HG02852 (cell line): ENCODE results near the gene RUNX2.

ENCODE experiments used
- ATAC-seq: cut with Tn5 transposase; IDR thresholded peaks from one replicate; pipeline ENCODE4 v1.9.1; 2021; ENCODE audit warnings: mild to moderate bottlenecking, moderate library complexity; ENCODE audit not compliant: unreplicated experiment

The RUNX2 gene

DNA sequence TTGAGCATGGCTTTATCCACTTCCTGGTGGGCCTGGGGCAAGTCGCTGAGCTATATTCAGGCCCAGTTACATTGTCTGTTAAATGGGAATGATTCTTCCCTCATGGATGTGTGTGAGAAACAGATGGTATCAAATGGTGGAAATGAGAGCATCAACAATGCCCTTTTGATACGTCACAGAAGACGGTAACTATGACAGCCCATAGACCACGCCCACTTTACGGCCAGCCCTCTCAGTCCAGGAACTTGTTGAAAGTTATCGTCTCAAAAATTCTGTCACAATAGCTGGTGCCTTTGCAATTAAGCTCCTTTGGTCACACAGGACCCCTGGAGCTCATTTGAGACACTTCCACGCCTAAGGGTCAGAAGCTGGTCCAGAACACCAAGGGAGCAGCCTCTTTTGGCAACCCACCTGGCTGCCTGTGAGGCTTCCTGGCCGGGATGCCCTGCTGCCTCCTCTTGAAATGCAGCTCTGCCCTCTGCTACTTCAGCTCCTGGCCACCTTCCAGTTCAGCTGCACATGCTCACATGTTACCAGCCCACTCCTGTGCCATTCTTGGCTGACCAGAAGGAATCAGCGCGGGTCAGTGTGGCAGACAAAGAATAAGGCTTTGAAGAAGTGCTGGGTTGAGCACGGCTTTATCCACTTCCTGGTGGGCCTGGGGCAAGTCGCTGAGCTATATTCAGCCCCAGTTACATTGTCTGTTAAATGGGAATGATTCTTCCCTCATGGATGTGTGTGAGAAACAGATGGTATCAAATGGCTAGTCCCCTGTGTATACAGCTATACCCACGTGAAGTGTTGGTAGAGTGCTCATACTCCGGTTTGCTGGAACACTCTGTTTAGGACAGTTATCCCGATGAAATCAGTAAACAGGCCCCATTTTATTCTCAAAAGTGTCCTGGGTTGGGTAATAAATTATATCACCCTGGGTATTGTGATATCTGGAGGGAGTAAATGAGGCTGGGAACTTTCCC is 248.8 kb downstream of the RUNX2 start:
- ATAC-seq = no peak

DNA sequence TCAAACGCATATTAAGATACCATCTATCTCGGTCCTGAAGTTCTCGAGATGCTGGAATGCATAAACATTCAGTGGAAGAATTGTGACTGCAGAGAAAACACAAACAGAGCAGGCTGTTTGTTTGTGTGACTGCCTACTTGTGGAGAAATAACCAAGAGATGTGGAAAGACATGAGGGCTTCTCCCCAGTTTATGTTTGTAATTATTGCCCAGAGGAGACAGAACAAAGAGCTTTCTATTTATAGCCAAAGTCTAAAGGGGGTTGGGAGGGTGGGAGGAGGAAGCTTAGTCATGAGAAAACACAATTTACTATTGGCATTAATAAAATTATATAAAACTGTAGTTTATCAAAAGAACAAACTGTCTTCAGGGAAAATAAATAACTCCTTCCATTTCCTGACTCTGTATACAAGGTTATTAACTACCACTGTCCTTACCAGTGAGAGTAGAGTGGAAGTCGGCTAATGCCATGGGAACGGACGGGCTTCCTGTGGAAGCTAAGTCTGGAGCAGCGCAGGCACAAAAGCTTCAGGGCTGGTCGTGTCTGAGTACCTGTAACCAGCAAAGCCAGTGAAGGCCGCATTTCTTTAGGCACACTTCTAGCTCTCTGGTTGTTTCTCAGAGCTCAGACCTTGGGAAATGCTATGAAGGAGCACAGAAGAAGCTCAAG is 249.8 kb downstream of the RUNX2 start:
- ATAC-seq = no peak

DNA sequence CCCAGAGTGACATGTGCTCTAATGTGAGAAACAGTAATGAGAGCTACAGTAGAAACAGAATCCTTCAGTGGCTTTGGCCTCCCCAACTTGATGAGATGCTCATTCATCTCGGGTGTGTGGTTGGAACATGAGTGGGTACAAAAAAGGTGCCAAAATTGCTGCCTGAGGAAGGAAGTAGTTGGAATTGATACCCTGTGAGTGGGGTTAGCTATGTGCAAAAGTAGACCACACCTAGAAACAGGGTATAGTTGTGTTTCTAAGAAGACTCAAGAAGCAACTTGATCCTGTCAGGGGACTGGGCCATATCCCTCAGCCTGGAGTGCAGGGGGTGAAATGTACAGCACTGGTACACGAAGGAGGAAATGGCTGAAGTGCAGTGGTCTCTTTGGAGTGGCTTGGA is 256.0 kb downstream of the RUNX2 start:
- ATAC-seq = no peak

DNA sequence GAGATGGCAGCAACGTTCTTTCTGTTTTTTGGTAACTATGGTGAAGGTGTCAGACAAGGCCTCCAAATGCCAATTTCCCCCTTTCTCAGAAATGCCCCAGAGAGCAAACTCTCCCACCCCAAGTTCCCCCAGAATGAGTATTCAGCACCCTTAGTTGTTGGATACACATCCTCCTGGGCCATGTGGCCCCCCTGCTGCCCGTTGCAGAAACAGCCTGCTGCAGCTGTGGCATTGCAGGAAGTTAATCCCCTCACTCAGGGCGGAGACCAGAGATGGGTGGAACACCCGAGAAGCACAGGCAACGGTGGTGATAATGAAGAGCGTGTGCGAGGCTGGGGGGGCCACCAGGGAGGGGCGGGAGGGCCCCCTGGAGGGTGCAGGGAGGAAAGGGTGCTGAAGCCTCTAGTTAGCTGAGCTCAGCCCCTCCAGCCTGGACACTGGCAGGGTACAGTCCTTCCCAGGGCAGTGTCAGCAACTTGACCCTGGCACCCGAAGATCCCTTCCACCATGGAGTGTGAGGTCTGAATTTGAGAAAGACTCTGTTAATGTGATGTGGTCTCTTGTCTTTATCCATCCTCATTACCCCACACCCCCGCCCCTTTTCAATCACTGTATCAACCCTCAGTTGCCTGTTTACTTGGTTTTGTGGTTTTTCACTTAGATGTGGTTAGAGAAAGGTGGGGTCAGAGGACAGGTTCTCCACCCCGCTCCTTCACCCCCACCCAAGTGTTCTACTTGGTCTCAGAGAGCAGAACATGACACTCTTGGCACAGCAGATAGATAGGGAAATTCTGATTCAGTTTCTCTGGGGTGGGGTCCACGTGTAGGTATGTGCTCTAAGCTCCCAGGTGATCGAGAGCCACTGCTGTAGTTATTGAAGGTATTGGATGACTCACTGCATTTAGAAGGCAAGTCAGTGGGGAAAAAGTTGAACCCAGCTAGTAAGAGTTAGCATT is 258.4 kb downstream of the RUNX2 start:
- ATAC-seq = no peak

DNA sequence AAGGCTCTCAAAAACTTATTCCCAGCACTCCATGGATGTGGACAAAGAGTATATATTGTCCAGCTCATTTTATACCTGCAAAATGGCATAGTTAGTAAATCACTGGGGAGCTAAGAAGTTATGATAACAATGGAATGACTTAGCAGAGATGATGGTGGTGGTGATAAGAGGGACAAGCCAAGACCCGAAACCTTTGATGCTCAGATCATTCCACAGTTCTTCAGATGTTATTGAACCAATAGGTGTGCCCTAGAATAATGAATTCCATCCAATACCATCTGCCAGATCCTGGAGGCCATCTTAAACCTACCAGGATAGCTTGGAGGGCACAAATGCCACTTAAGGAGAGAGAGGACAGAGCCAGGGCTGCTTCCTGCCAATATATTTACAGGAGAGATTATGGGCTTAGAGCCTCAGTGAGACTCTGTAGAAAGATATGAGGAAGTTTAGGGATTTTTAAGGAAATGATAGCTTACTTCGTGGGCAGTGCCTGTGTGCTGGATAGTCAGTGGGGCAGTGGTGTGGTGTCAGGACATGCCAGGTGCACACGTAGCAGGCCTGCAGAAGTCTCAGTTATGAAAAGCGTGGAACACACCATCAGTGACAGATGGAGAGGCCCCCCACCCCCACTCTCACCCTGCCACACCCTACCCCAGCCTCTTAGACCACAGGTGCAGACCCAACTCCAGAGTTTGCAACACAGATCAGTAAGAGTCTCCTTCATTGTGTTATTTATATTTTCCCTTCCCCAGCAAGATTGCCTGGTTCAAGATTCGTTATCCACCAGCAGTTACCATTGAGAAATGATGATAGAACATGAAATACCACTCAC is 259.3 kb downstream of the RUNX2 start:
- ATAC-seq = no peak

DNA sequence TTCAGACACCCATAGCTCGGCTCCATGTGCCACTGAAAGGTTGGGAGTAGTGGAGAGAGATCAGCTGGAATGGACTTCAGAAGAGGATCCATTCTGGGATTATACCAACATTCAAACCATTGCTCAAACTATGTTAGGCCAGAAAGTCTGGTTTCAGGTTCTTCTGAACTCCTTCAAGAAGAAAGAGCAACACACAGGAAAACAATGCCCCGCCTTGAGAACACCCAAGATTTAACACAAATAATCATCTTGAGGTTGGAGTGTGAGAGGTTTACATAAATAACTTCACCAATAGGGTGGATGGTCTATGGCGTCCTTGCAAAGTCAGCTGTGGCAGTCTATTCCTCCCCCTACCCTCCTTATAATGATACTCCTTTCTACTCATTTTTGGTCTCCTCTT is 261.2 kb downstream of the RUNX2 start:
- ATAC-seq = no peak

DNA sequence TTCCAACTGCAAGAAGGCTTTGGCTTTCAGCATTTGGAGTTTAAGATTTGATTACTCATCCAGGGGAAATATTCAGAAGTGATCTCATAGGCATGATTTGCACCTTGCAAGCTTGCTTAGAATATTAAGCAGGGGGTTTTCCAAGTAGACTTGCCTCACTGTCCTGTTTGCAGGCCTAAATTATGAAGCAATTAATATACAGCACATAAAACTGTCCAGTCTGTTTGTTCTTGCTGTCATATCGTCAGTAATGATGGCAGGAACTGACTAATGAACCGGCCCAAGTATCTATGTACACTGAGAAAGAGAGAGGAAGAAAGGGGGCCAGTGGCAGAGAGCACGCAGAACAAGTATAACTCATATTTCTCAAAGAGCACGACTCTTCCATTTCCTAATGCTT is 262.1 kb downstream of the RUNX2 start:
- no peak for ATAC-seq

DNA sequence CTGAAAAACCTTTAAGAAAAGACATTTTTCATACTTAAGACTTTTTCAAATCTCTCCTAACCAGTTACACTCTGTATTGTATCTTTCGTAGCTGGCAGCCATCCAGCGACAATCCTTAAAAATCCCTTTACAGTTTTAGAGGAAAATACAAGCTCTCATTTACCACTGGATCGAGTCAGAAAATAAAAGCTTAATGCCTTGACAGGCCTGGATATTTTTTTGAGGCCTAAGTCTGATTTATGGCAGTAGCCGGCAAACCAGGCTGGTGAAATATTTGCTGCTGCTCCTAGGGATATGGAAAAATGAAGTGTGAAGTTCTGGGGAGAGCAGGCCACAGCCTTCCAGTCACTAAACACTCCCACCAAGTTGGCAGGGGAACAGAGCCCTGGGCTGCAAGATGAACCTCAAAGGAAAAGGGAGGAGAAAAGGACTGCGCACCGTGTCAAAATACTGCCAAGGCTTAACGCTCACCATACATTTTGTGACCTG is 262.6 kb downstream of the RUNX2 start:
- no peak for ATAC-seq

DNA sequence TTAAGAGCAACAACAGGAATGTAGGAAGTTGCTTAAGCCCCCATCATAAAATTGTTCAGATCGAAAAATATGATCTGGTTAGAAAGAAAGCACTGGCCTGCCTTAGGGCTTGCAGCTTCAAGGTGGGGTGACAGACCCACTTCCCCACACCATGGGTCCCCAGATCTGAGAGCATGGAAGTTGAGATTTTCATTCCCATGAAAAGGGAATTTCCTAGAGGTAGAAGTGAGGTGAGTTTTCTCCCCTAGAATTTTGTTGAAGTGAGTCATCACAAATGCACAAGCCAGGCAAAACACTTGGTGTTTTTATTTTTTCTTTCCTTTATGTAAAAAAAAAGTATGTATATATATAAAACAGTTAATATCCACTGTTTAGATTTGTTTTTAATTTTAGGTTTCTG is 263.2 kb downstream of the RUNX2 start:
- ATAC-seq = no peak

DNA sequence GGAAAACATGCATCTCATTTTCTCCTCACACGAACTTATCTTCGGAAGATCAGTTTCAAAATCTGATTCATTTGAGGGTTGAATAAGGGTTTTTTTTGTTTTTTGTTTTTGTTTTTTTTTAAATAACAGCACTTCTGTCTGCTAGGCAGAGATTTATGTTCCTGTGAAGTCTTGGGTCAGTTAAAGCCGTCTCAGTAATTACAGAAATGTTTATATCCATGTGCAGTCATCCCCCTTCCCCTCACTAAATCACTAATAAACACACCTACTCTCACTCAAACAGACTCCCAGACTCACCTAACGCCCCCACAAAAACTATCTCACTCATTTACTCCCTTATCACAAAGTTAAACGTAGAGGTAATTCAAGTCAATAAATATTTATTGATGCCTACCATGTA is 263.8 kb downstream of the RUNX2 start:
- no peak for ATAC-seq

DNA sequence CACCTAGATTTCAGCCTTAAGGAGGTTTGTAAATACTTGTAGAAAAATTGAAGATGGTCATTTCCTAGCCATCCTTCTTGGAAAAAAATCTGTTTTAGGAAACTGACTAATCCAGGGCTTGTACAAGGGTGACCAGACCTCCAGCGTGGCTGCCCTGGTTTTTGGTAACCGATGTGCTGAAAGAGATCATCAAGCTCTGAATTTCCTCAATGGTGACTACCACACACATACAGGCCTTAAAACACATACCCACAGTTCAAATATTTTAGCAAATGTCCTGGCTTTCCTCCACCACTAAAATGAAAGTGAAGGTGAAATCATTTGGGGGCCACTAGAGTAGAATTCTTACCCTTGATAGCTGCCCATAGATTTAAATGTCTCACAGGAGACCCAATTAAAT is 264.9 kb downstream of the RUNX2 start:
- no peak for ATAC-seq

DNA sequence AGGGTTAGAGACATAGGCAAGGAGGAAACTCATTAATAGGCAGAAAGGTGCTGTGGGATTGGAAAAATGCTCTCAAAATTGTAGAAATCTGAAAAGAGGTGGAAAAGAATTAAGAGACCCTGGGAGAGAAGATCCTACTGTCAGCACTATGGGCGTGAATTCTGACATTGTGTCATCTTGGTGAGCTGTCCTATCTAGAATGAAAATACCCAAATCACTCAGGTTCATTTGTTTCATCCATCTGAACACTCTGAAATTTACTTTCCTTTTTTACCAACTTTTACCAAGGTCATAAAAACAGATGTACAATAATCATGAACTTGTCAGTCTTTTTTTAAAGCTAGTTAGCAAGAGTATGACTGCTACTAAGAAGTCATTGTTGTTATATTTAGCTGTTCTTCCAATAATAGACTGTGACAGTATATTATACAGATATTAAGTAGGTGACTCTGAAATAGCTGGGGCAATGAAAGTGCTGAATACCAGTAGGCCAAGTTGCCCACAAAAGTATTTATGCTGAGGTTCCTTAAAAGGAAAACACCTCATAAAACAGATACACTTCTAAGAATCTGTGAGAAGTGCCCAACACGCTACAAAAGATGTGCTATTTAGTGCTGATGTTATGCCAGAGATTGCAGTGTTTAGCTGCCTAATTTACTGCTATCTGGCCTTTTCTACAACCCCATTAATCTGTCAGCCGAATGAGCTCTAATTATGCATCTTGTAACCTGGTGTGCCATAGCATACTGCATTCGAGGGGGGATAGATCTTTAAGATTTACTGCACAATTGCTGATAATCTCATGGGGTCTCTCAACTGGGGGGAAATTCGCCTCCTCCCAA is 267.1 kb downstream of the RUNX2 start:
- ATAC-seq = no peak

DNA sequence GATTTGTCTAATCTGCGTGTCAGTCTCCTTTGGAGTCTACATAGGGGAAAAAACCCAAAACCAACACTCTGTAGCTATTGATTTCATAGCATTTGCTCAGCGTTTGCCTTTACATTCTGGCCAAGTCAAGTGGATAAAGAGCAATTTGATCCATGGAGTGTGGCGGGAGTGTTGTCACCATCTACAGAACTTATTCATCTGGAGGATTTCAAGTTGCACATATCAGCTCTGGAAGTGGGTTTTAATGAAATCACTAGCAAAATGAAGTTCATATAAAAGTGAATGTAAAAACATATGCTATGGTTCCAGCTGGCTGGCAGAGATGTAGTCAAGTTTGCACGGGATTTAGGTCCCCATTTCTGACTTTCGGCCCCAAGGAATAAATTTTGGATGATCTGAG is 269.3 kb downstream of the RUNX2 start:
- no peak for ATAC-seq

DNA sequence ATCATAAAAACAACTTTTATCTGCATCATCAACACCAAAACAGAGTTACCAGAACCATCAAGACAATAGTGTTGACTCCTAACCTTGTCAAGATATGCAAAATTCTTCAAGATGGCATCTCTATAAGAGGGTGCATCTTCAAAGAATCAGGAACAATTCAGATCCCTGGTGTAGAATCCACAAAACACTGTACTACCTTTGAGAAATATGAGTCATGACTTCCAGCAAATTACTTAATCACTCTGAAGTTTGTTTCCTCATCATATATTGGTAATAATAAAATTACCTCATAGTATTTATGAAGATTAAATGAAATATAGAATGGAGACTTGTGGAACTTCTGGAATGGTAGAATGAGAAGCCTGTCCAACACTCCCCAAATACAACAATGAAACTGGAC is 270.9 kb downstream of the RUNX2 start:
- ATAC-seq = no peak

DNA sequence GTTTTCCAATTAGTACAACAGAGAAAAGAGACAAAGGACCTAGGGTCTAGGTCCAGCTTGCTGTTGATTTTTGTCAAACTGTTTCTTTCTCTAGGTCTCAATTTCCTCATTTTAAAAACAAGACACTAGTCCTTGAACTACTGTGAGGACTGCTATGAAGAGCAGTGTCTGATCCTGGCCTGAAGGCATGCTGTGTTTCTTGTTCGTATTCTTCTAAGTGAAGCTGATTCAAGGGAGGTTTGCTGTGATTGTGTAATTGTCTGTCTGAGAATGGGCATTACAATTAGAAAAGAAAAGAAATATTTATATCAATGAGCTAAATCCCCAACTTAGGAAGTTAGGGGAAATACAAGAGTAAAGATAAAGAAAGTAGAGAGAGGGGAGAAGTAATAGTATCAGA is 277.8 kb downstream of the RUNX2 start:
- no peak for ATAC-seq

DNA sequence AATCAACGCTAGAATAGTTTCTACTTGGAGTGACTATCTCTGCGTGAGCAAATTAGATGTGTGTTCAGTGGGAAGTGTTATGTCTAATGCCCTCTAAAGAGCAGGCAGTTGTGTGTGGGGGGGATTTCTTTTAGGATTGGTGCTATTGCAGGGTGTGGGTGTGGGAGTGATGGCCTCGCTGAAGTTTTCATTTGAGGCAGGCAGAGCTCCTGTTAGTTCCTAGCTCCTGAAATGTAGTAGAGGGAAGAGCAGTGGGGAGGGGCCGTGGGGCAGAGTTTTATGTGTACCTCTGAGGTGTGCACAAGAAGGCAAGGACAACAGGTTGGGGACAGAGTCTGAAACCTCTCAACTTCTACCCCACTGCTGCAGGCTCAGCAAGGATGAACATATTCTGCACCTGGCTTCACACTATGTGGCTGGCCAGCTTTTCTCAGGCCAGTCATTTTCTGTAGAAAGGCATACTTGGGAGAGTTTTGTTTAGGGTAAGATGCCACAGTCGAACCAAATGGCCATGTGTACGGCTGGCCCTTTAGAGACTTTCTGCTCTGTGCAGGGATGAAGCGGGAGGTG is 278.8 kb downstream of the RUNX2 start:
- no peak for ATAC-seq

DNA sequence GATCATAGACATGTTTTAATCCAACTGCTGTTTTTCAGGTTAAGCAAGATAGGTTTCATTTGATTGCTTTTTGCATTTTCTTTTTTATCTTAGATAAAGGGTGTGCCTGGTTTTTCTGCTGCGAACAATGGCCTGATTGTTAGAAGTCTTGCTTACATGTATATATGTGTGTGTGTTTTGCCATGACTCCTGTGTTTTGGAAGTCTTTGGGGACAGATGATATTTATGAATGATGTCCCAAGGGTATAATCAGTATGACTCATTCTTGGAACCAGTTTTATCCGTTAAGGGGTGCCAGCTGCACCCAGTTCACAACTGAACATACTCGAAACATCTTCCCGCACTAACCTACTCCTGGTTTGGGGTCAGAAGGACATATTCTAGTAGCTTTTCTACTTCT is 279.7 kb downstream of the RUNX2 start:
- no peak for ATAC-seq

DNA sequence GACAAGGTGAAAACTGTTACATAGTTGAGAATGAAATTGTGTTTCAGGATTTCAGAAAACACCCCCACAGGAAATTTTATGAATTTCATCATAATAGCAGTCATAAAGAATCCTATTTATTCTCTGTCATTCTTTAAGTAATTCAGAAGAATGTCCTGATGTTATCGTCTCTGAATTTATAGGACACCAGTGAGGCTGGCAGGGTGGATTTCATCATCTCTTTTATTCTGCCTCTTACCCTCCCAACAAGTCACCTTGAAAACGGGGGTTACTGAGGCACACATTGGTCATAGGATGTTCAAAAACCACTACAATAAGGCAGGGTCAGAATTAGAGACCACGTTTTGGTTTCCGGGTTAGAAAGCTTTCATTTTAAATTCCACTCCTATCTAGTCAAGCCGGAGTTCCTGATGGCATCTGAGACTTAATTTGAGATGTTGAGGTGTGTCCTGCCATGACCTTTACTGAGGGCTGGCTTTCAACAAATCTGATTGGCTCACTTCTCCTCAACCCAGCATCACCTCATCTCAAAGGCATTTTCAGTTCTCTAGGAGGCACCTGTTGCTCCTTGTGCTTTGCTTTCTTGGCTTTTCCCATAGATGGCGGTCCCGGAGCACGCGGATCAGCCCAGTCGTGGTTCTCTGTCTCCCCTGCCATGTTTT is 280.3 kb downstream of the RUNX2 start:
- ATAC-seq = no peak
